ENCODE results near the gene VDAC2. TPM values are rescaled to one million over a fixed set of nuclear protein-coding genes. Genes with fewer than 3 reads are reported as not detected.
"Not testable (repeated sequence)": the region's sequence is repeated elsewhere in the genome, so short reads cannot be mapped to it uniquely, and the experiment has no call there.

The VDAC2 gene
- polyA plus RNA-seq (ENCODE audit: insufficient read length in 4 of 4): 100 to 1,000 TPM; 155 to 274 (median 224) TPM

GRCh38 chr10:75210282-75211006 lies at the start of gene VDAC2:
TSS of gene VDAC2 (plus strand) at chr10:75210796. CDS start at chr10:75211159, 363 bp downstream.
- DNase-seq (ENCODE audit: low read depth in 4 of 4, low spot score in 3 of 4): peak in 3 of 4 donors; percentile 82 to 85 (median 84)

- DNase-seq (ENCODE audit: low read depth in 4 of 4, low spot score in 3 of 4): no peak
Measured at GRCh38 chr10:75165684-75166622, 44.6 kb upstream of the VDAC2 start.

- DNase-seq (ENCODE audit: low read depth in 4 of 4, low spot score in 3 of 4): no peak
Measured at GRCh38 chr10:75166623-75166972, 44.0 kb upstream of the VDAC2 start.

- DNase-seq (ENCODE audit: low read depth in 4 of 4, low spot score in 3 of 4): no peak
Measured at GRCh38 chr10:75168275-75168674, 42.3 kb upstream of the VDAC2 start.

GRCh38 chr10:75170215-75170614 lies 40.4 kb upstream of the VDAC2 start:
- DNase-seq (ENCODE audit: low read depth in 4 of 4, low spot score in 3 of 4): no peak

- DNase-seq (ENCODE audit: low read depth in 4 of 4, low spot score in 3 of 4): no peak
Measured at GRCh38 chr10:75175046-75175445, 35.5 kb upstream of the VDAC2 start.

GRCh38 chr10:75176046-75176445 lies 34.5 kb upstream of the VDAC2 start:
- no peak for DNase-seq (ENCODE audit: low read depth in 4 of 4, low spot score in 3 of 4)

GRCh38 chr10:75176736-75177135 lies 33.9 kb upstream of the VDAC2 start:
- no peak for DNase-seq (ENCODE audit: low read depth in 4 of 4, low spot score in 3 of 4)

- DNase-seq (ENCODE audit: low read depth in 4 of 4, low spot score in 3 of 4): no peak
Measured at GRCh38 chr10:75179657-75180177, 30.9 kb upstream of the VDAC2 start.

GRCh38 chr10:75180592-75180991 lies 30.0 kb upstream of the VDAC2 start:
- no peak for DNase-seq (ENCODE audit: low read depth in 4 of 4, low spot score in 3 of 4)

GRCh38 chr10:75181073-75181472 lies 29.5 kb upstream of the VDAC2 start:
- no peak for DNase-seq (ENCODE audit: low read depth in 4 of 4, low spot score in 3 of 4)

GRCh38 chr10:75186310-75186709 lies 24.3 kb upstream of the VDAC2 start:
- no peak for DNase-seq (ENCODE audit: low read depth in 4 of 4, low spot score in 3 of 4)

- peak in 1 of 4 donors; percentile 27 for DNase-seq (ENCODE audit: low read depth in 4 of 4, low spot score in 3 of 4)
Measured at GRCh38 chr10:75187961-75188426, 22.6 kb upstream of the VDAC2 start.

- DNase-seq (ENCODE audit: low read depth in 4 of 4, low spot score in 3 of 4): not testable (repeated sequence)
Measured at GRCh38 chr10:75188522-75188921, 22.1 kb upstream of the VDAC2 start.

GRCh38 chr10:75189266-75190096 lies 21.1 kb upstream of the VDAC2 start:
- DNase-seq (ENCODE audit: low read depth in 4 of 4, low spot score in 3 of 4): no peak

- DNase-seq (ENCODE audit: low read depth in 4 of 4, low spot score in 3 of 4): no peak
Measured at GRCh38 chr10:75191821-75192568, 18.6 kb upstream of the VDAC2 start.

- not testable (repeated sequence) for DNase-seq (ENCODE audit: low read depth in 4 of 4, low spot score in 3 of 4)
Measured at GRCh38 chr10:75194625-75195024, 16.0 kb upstream of the VDAC2 start.

GRCh38 chr10:75195035-75195763 lies 15.4 kb upstream of the VDAC2 start:
- DNase-seq (ENCODE audit: low read depth in 4 of 4, low spot score in 3 of 4): no peak

- no peak for DNase-seq (ENCODE audit: low read depth in 4 of 4, low spot score in 3 of 4)
Measured at GRCh38 chr10:75197066-75197465, 13.5 kb upstream of the VDAC2 start.

Data from left renal pelvis (tissue), 4 donors.